ENCODE results near the gene SORCS2.

The SORCS2 gene

DNA sequence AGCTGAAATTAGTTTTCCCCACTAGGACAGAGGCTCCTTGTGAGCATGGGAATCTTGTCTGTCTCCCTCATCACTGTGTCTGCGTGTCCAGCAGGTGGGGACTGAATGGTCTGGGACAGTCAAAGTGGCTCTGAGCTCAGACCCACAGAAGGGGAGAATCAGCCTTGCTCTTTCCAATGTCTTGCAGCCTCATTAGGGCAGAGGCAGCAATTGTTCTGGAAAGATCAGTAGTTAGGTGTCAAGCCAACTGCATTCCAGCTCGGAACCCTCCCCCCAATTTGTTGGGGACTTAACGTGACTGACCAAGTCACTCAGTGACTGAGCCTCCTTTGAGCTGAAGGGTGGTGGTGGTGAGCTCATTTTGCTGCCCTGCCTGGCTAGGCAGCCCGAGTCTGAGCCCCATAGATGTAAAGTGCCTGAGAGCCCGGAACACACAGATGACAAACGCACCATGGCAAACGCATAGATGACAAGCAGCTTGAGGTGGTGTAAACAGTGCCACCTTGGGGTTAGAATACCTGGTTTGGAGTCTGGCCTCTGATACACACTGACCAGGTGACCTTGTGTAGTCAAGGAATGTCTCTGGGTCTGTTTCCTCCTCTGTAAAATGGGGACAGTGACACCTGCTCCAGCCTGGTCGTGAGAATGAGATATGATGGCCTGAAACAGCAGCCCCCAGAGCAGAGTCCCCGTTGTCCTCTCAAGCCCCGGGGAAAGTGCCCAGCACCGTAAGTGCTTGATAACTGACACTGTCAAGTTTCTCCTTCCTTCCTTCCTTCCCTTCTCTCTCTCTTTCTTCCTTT, 2.7 kb upstream of the SORCS2 start:
- no peak for TF ChIP-seq REST (IDR thresholded peaks at IDR 0.05; ENCODE audit: insufficient read depth in 1 of 2, low read depth in 2 of 2, low read length in 2 of 2)
- TF ChIP-seq POLR2AphosphoS5 (IDR thresholded peaks at IDR 0.05; ENCODE audit: low read depth, low read length), result no peak
- no peak for TF ChIP-seq TAF1 (IDR thresholded peaks at IDR 0.05; ENCODE audit: borderline replicate concordance, insufficient read depth, low read length)
- TF ChIP-seq FOXP2 (optimal IDR thresholded peaks at IDR 0.05; ENCODE audit: borderline replicate concordance, extremely low read depth, extremely low read length, insufficient read depth), result no peak
- no peak for TF ChIP-seq SIN3A (IDR thresholded peaks at IDR 0.05; ENCODE audit: borderline replicate concordance, insufficient read depth, low read length)

- TF ChIP-seq FOXP2 (optimal IDR thresholded peaks at IDR 0.05; ENCODE audit: borderline replicate concordance, extremely low read depth, extremely low read length, insufficient read depth) (no peak), SIN3A (IDR thresholded peaks at IDR 0.05; ENCODE audit: borderline replicate concordance, insufficient read depth, low read length) (no peak), TAF1 (IDR thresholded peaks at IDR 0.05; ENCODE audit: borderline replicate concordance, insufficient read depth, low read length) (no peak), REST (IDR thresholded peaks at IDR 0.05; ENCODE audit: insufficient read depth in 1 of 2, low read depth in 2 of 2, low read length in 2 of 2) (no peak), POLR2AphosphoS5 (IDR thresholded peaks at IDR 0.05; ENCODE audit: low read depth, low read length) (no peak)
These were observed 2.1 kb upstream of the SORCS2 start for GRCh38 chr4:7190278-7190594.

GRCh38 chr4:7190691-7191545, 1.4 kb upstream of the SORCS2 start:
- no peak for TF ChIP-seq FOXP2 (optimal IDR thresholded peaks at IDR 0.05; ENCODE audit: borderline replicate concordance, extremely low read depth, extremely low read length, insufficient read depth)
- no peak for TF ChIP-seq SIN3A (IDR thresholded peaks at IDR 0.05; ENCODE audit: borderline replicate concordance, insufficient read depth, low read length)
- no peak for TF ChIP-seq REST (IDR thresholded peaks at IDR 0.05; ENCODE audit: insufficient read depth in 1 of 2, low read depth in 2 of 2, low read length in 2 of 2)
- TF ChIP-seq POLR2AphosphoS5 (IDR thresholded peaks at IDR 0.05; ENCODE audit: low read depth, low read length), result no peak

GRCh38 chr4:7191546-7192251, 639 bp upstream of the SORCS2 start:
- TF ChIP-seq REST (IDR thresholded peaks at IDR 0.05; ENCODE audit: insufficient read depth in 1 of 2, low read depth in 2 of 2, low read length in 2 of 2), result no peak

Measured in PFSK-1 (cell line).